Effector memory CD4-positive, alpha-beta T cell (primary cell): ENCODE measurements around the gene ZSWIM9.

Experiments used
- DNase-seq, 3 donors: peaks; one replicate each; pipeline ENCODE4 v3.0.0-alpha.2; 2020
- H3K27ac ChIP-seq: 2 replicates; pipeline ENCODE4 v1.7.0; 2013; ENCODE audit warnings: mild to moderate bottlenecking, low read length, moderate library complexity; ENCODE audit not compliant: insufficient read depth, poor library complexity, severe bottlenecking
- H3K27me3 ChIP-seq: replicated peaks from 2 replicates; pipeline ENCODE4 v1.7.0; 2013; ENCODE audit warnings: mild to moderate bottlenecking, low read length; ENCODE audit not compliant: insufficient read depth, control insufficient read depth, poor library complexity, severe bottlenecking
- H3K36me3 ChIP-seq: 2 replicates; pipeline ENCODE4 v1.7.0; 2013; ENCODE audit warnings: mild to moderate bottlenecking, low read length, moderate library complexity; ENCODE audit not compliant: control insufficient read depth, insufficient read depth
- H3K4me1 ChIP-seq: 2 replicates; pipeline ENCODE4 v1.7.0; 2013; ENCODE audit warnings: low read length, mild to moderate bottlenecking; ENCODE audit not compliant: control insufficient read depth, insufficient read depth, poor library complexity, severe bottlenecking
- H3K4me3 ChIP-seq: 2 replicates; pipeline ENCODE4 v1.7.0; 2013; ENCODE audit warnings: low read length, low read depth, mild to moderate bottlenecking; ENCODE audit not compliant: insufficient read depth, poor library complexity, severe bottlenecking
- H3K9me3 ChIP-seq: 2 replicates; pipeline ENCODE4 v1.7.0; 2013; ENCODE audit warnings: mild to moderate bottlenecking, low read length, moderate library complexity; ENCODE audit not compliant: control insufficient read depth

Gene ZSWIM9

GRCh38 chr19:48190885-48191284 lies 20.4 kb downstream of the ZSWIM9 start:
- H3K36me3 ChIP-seq, result no peaks in the 10 kb centered on the region
- DNase-seq, result no peak
- H3K27ac ChIP-seq, result no peak overlapping the region
- no peaks in the 10 kb centered on the region for H3K4me1 ChIP-seq
- no peak overlapping the region for H3K4me3 ChIP-seq
- H3K27me3 ChIP-seq, result no peaks in the 10 kb centered on the region
- no peaks in the 10 kb centered on the region for H3K9me3 ChIP-seq

DNA sequence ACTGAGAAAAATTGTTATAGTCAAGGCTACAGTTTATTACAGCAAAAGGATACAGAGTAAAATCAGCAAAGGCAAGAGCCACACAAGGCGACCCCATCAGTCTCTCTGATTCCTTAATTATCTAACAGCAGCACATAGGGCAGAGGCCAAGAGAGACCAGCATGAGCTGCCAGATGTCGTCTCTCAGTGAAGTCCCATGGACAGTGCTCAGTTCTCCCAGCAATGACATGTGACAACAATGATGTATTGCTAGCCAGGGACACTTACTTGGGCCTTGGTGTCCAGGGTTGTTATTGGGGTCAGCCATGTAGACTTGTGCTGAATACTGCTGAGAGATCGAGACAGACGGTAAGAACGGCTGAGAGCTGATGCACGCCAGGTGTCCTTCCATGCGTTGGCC lies 22.3 kb downstream of the ZSWIM9 start:
- no peaks in the 10 kb centered on the region for H3K36me3 ChIP-seq
- no peaks in the 10 kb centered on the region for H3K9me3 ChIP-seq
- H3K4me3 ChIP-seq, result no peak overlapping the region
- H3K4me1 ChIP-seq, result no peaks in the 10 kb centered on the region
- DNase-seq, result no peak
- no peak overlapping the region for H3K27ac ChIP-seq
- no peaks in the 10 kb centered on the region for H3K27me3 ChIP-seq

DNA sequence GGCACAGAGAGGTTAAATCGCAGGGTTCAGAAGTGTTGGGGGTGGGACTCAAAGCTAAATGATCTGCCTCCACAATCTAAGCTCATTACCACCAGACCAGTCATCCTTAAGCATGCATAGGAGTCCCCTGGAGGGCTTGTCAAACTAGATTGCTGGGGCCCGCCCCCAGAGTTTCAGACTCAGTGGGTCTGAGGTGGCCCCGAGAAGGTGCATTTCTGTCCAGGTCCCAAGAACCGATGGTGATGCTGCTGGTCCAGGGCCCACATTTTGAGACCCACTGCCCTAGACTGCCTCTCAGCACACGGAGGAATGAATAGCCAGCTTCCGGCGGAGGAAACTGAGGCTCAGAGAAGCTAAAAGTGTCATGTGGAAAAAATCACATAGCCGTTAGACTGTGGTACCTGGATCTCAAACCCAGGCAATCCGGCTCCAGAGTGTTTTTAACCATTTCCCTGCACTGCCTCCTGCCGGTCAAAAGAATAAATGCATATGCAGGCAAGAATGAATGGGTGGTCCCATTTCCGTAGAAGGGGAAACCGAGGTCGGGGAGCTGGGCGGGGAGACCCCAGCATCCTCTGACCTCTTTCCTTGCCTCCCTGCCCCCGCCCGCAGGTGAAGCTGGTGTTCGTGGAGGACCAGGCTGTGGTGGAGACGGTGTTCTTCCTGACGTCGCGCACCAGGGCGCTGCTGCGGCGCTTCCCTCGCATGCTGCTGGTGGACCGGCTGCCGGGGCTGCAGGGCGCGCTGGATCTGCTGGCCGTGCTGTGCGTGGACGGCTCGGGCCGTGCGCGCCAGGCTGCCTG lies 23.8 kb downstream of the ZSWIM9 start:
- Histone ChIP-seq H3K27me3 (no peaks in the 10 kb centered on the region), H3K9me3 (no peaks in the 10 kb centered on the region), H3K36me3 (no peaks in the 10 kb centered on the region), H3K27ac (no peak overlapping the region), H3K4me3 (no peak overlapping the region), H3K4me1 (no peaks in the 10 kb centered on the region)
- no peak for DNase-seq

- H3K36me3 ChIP-seq, result no peaks in the 10 kb centered on the region
- DNase-seq, result no peak
- H3K4me1 ChIP-seq, result no peaks in the 10 kb centered on the region
- no peaks in the 10 kb centered on the region for H3K9me3 ChIP-seq
- H3K27ac ChIP-seq, result no peak overlapping the region
- H3K27me3 ChIP-seq, result no peaks in the 10 kb centered on the region
- H3K4me3 ChIP-seq, result no peak overlapping the region
These were observed 24.7 kb downstream of the ZSWIM9 start for GRCh38 chr19:48194844-48195830.

GRCh38 chr19:48196321-48196763 lies 25.9 kb downstream of the ZSWIM9 start:
- no peaks in the 10 kb centered on the region for H3K4me1 ChIP-seq
- no peak for DNase-seq
- H3K9me3 ChIP-seq, result no peaks in the 10 kb centered on the region
- H3K27me3 ChIP-seq, result no peaks in the 10 kb centered on the region
- H3K27ac ChIP-seq, result no peak overlapping the region
- no peak overlapping the region for H3K4me3 ChIP-seq
- no peaks in the 10 kb centered on the region for H3K36me3 ChIP-seq

DNA sequence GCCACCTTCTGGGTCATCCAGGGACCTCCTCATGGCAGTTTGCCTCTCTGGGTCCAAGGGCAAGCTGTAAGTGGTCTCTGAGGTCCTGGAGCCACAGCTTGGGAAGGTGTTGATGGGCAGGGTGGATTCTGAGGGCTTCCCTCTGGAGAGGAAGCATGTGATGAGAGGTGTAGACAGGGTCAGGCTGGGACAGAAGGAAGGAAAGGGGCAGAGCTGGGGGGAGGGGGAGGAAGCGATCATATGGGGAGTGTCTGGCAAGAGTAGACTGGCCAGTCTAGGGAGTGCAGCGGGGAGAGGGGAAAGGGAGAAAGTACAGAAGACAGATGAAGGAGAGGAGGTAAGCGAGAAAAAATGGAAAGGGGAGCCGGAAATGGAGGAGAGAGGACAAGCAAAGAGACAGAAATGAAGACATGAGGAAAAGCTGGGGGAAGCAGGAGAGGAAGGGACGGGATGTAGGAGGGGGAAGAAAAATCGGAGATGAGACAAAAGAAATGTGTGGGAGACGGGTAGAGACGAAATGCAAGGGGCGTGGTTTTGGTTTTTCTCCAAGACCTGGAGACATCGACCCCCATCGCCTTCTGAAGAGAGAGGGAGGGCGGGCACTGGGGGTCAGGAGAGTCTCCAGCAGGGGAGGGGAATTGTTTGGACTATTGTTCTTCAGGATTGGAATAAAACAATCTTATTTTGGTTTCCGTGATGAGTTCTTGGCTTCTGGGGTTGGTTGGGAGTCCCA lies 26.6 kb downstream of the ZSWIM9 start:
- H3K36me3 ChIP-seq, result no peaks in the 10 kb centered on the region
- no peak overlapping the region for H3K4me3 ChIP-seq
- no peaks in the 10 kb centered on the region for H3K4me1 ChIP-seq
- no peaks in the 10 kb centered on the region for H3K9me3 ChIP-seq
- H3K27me3 ChIP-seq, result no peaks in the 10 kb centered on the region
- DNase-seq, result no peak
- no peak overlapping the region for H3K27ac ChIP-seq

DNA sequence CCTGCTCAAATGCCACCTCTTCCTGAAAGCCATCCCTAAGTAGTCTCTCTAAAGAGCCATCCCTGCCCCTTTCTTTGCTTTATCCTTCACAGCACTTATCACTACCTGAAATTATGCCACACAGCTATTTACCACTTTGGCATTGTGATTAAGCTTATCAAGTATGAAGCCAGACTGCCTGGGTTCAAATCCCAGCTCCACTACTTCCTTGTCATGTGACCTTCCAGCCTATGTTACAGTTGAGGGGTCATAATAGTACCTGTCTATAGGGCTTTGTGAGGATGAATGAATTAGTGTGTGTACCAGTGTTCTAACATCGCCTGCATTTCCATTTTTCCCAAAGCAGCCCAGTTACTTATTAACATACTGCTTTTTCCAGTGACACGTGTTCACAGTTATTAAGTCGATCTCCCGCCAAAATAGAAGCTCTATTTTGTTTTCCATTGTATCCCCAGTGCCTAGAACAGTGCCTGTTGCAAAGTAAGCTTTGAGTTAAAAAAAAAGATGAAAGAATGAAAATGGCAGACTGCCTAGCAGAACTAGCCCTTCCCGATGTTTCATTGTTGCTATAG lies 32.8 kb downstream of the ZSWIM9 start:
- peak overlapping the region; percentile 60 for H3K4me3 ChIP-seq
- H3K4me1 ChIP-seq, result peaks cover 6% of the 10 kb centered on the region
- DNase-seq, result no peak
- H3K9me3 ChIP-seq, result no peaks in the 10 kb centered on the region
- no peaks in the 10 kb centered on the region for H3K27me3 ChIP-seq
- H3K27ac ChIP-seq, result peak overlapping the region; percentile 73
- H3K36me3 ChIP-seq, result no peaks in the 10 kb centered on the region

GRCh38 chr19:48203794-48204628 lies 33.5 kb downstream of the ZSWIM9 start:
- Histone ChIP-seq H3K27ac (peak overlapping the region; percentile 73), H3K9me3 (no peaks in the 10 kb centered on the region), H3K4me1 (peaks cover 6% of the 10 kb centered on the region), H3K27me3 (no peaks in the 10 kb centered on the region), H3K4me3 (peak overlapping the region; percentile 60), H3K36me3 (no peaks in the 10 kb centered on the region)
- peak; percentile 73 to 86 (median 83) for DNase-seq
